Erythroblast (primary cell): ENCODE data around the gene FYB1.

Experiments used
- GATA1 ChIP-seq: IDR thresholded peaks from 2 replicates; pipeline ENCODE4 v1.6.1; 2011; ENCODE audit warnings: low read depth, mild to moderate bottlenecking, control low read depth, low read length, moderate library complexity
- POLR2A ChIP-seq: IDR thresholded peaks from 2 replicates; pipeline ENCODE4 v1.6.1; 2011; ENCODE audit warnings: mild to moderate bottlenecking, low read length

DNA sequence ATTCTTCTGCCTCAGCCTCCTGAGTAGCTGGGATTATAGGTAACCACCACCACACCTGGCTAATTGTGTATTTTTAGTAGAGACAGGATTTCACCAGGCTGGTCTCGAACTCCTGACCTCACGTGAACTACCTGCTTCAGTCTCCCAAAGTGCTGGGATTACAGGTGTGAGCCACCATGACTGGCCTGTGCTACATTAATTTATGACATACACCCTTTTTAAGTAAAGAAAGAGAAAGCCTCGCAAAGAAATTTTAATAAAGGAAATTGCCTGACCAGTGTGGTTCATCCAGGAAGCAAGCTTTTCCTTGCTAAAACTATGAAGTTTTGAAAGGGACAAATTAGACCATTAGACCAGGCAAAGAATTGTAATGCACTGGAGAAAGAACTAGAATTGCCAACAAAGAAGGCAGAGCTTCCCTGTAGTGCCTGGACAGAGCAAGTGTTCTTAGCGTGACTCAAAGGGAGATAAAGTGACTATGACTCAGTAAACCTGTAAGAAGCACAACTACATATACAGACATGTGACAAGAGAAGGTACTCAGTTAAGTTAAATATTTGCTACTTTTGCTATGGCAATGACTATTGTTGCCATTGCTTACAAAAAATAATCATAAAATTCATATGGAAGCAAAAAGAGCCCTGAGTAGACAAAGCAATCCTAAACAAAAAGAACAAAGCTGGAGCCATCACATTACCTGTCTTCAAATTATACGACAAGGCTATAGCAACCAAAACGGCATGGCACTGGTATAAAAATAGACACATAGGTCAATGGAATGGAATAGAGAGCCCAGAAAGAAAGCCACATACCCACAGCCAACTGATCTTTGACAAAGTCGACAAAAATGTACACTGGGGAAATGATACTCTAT lies 54.6 kb downstream of the FYB1 start:
- TF ChIP-seq POLR2A, result peak; percentile 28
- TF ChIP-seq GATA1, result no peak
